Measurements from ENCODE around the gene CAGE1. TPM values are rescaled to one million over a fixed set of nuclear protein-coding genes. Genes with fewer than 3 reads are reported as not detected.

Gene CAGE1
- 0.22 TPM in 1 of 2 replicates, not detected in the other for total RNA-seq

GRCh38 chr6:7389451-7390225 lies at the start of gene CAGE1, which contains the start of gene RIOK1:
Gene CAGE1, minus strand, starts transcription at chr6:7389742. Its CDS starts 2,569 bp downstream, at chr6:7387173.
Gene RIOK1, plus strand, starts transcription at chr6:7389808. Its CDS starts 195 bp downstream, at chr6:7390003.

GRCh38 chr6:7312616-7313504 lies 76.7 kb downstream of the CAGE1 start, which contains the start of gene SSR1:
Gene SSR1, minus strand, starts transcription at chr6:7313199. Its CDS starts 79 bp downstream, at chr6:7313120.

Other genes starting within 250 kb of the CAGE1 start
- gene SSR1, start 76.5 kb downstream of the CAGE1 start, total RNA-seq: 43.6 and 136 TPM in 2 replicates
- gene RIOK1, start 66 bp upstream of the CAGE1 start, total RNA-seq: 8.2 and 10.1 TPM in 2 replicates
- 135 and 304 TPM in 2 replicates for gene DSP, start 151.9 kb upstream of the CAGE1 start, total RNA-seq
- 9.4 and 10.1 TPM in 2 replicates for gene SNRNP48, start 200.5 kb upstream of the CAGE1 start, total RNA-seq